Suprapubic skin (tissue), 4 donors: ENCODE results near the gene KIF20B. TPM values are rescaled to one million over a fixed set of nuclear protein-coding genes. Genes with fewer than 3 reads are reported as not detected.
"Not testable (repeated sequence)": the region's sequence is repeated elsewhere in the genome, so short reads cannot be mapped to it uniquely, and the experiment has no call there.

Source experiments
- DNase-seq, 2 donors: peaks; one replicate each; pipeline ENCODE4 v3.0.0-alpha.2; 2019; ENCODE audit warnings: low spot score in 2 of 2
- H3K27ac ChIP-seq: fragments of 200-600 bp; sonication (generic); one replicate; pipeline ENCODE4 v1.5.1; 2019
- H3K27me3 ChIP-seq: fragments of 200-600 bp; sonication (generic); one replicate; pipeline ENCODE4 v1.5.1; 2019
- H3K36me3 ChIP-seq: fragments of 200-600 bp; sonication (generic); one replicate; pipeline ENCODE4 v1.5.1; 2019
- H3K4me1 ChIP-seq: fragments of 200-600 bp; sonication (generic); one replicate; pipeline ENCODE4 v1.5.1; 2019
- H3K4me3 ChIP-seq: fragments of 200-600 bp; sonication (generic); one replicate; pipeline ENCODE4 v1.5.1; 2019; ENCODE audit warnings: mild to moderate bottlenecking
- H3K9me3 ChIP-seq: fragments of 200-600 bp; sonication (generic); one replicate; pipeline ENCODE4 v1.5.1; 2019
- EP300 ChIP-seq: sonication (generic); formaldehyde crosslinking; IDR thresholded peaks from one replicate; pipeline ENCODE4 v1.6.1; 2017; ENCODE audit warnings: antibody characterized with exemption
- POLR2A ChIP-seq, 2 donors: fragments of 450-650 bp; IDR thresholded peaks; one replicate each; pipeline ENCODE4 v1.6.1; 2017; ENCODE audit warnings: antibody characterized with exemption in 2 of 2, mild to moderate bottlenecking in 2 of 2, moderate library complexity in 2 of 2
- POLR2AphosphoS5 ChIP-seq, 3 donors: sonication (generic); formaldehyde crosslinking; IDR thresholded peaks; one replicate each; pipeline ENCODE4 v1.6.1; 2017; ENCODE audit warnings: antibody characterized with exemption in 3 of 3
- WGBS: methylation state at CpG from one replicate; pipeline ENCODE4 v1.1.5; 2018; 5-methylcytosine and 5-hydroxymethylcytosine counted together
- total RNA-seq, 4 donors: library from RNA; depleted of rRNA; stranded (reverse); fragments of >200 nt; gene quantifications; one replicate each; pipeline ENCODE4 v1.1.0, GENCODE V29; 2016
- TF ChIP-seq, protein P1 (sequence below), 2 donors: fragments of 200-600 bp in 1 of 2; fragments of 450-650 bp in 1 of 2; sonication (generic) in 1 of 2; IDR thresholded peaks; one replicate each; pipeline ENCODE4 v1.5.1; 2016 to 2019; ENCODE audit warnings: antibody characterized with exemption in 2 of 2, mild to moderate bottlenecking in 1 of 2, moderate library complexity in 1 of 2

The KIF20B gene
- total RNA-seq, 4 donors from 2014 or later: 5.1 to 7.6 (median 6.3) TPM

DNA sequence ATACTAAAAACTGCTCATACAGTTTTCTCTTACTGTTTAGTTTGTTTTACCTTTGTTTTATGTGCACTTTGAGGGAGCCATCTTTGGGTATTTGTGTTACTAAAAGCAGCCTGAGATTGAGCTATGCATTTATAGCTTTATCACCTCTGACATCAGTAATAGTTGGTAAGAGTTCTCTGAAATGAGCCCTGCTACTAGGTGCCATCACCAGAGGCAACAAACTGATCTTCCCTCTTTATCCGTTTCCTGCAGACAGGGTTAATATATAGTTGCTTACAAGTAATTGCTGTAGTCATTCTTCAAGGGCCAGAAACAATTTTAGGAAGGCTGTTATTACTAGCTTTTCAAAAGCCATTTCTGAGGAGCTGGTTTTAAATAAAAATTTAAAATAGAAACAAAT, 49.1 kb downstream of the KIF20B start:
- peaks cover 10% of the 10 kb centered on the region for H3K36me3 ChIP-seq
- 45% methylated on average over 1 of the region's 1 CpG for WGBS
- H3K27me3 ChIP-seq: no peaks in the 10 kb centered on the region
- no peaks in the 10 kb centered on the region for H3K9me3 ChIP-seq
- H3K4me3 ChIP-seq: no peak overlapping the region
- no peaks in the 10 kb centered on the region for H3K4me1 ChIP-seq
- H3K27ac ChIP-seq: no peak overlapping the region
- TF ChIP-seq, protein P1, sequence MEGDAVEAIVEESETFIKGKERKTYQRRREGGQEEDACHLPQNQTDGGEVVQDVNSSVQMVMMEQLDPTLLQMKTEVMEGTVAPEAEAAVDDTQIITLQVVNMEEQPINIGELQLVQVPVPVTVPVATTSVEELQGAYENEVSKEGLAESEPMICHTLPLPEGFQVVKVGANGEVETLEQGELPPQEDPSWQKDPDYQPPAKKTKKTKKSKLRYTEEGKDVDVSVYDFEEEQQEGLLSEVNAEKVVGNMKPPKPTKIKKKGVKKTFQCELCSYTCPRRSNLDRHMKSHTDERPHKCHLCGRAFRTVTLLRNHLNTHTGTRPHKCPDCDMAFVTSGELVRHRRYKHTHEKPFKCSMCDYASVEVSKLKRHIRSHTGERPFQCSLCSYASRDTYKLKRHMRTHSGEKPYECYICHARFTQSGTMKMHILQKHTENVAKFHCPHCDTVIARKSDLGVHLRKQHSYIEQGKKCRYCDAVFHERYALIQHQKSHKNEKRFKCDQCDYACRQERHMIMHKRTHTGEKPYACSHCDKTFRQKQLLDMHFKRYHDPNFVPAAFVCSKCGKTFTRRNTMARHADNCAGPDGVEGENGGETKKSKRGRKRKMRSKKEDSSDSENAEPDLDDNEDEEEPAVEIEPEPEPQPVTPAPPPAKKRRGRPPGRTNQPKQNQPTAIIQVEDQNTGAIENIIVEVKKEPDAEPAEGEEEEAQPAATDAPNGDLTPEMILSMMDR (IDR thresholded peaks at IDR 0.05): no peak
- TF ChIP-seq EP300 (no peak), POLR2A (IDR thresholded peaks at IDR 0.05) (no peak), POLR2AphosphoS5 (IDR thresholded peaks at IDR 0.05) (no peak)
- no peak for DNase-seq

DNA sequence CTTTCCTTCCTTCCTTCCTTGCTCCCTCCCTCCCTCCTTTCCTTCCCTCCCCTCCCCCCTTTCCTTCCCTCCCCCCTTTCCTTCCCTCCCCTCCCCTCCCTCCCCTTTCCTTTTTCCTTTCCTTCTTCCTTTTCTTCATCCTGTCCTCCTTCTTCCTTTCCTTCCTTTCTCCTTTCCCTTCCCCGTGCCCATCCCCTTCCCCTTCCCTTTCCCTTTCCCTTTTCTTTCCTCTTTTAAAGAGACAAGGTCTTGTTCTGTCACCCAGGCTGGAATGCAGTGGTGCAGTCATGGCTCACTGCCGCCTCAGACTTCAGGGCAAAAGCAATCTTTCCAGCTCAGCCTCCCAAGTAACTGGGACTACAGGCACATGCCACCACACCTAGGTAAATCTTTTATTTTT, 54.0 kb downstream of the KIF20B start:
- Histone ChIP-seq H3K4me1 (no peaks in the 10 kb centered on the region), H3K9me3 (no peaks in the 10 kb centered on the region), H3K27me3 (no peaks in the 10 kb centered on the region), H3K4me3 (no peak overlapping the region), H3K27ac (no peak overlapping the region), H3K36me3 (peaks cover 12% of the 10 kb centered on the region)
- no peak for DNase-seq
- 79% methylated on average over 2 of the region's 2 CpGs for WGBS
- no peak for TF ChIP-seq POLR2AphosphoS5 (IDR thresholded peaks at IDR 0.05)
- no peak for TF ChIP-seq EP300
- no peak for TF ChIP-seq POLR2A (IDR thresholded peaks at IDR 0.05)
- TF ChIP-seq, protein P1 (IDR thresholded peaks at IDR 0.05): no peak

DNA sequence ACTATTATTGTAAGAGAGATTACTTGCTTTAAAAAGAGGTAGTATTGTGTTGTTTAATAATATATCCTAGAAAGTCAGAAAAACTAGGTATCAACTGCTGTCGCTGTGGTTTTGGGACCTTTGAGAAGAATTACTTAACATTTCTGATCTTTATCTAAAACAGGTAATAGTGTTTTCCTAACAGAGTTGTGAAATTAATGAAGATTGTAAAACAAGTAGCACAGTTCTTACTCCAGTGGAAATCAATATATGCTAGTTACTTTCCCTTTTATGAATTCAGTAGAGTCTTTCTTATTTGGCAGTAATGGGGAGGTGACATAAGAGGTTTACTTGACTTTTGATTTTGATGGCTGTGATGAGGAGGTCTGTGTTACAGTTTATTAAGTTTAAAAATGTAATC, 58.1 kb downstream of the KIF20B start:
- Histone ChIP-seq H3K4me1 (no peaks in the 10 kb centered on the region), H3K27ac (no peak overlapping the region), H3K4me3 (no peak overlapping the region), H3K36me3 (peaks cover 28% of the 10 kb centered on the region), H3K9me3 (no peaks in the 10 kb centered on the region), H3K27me3 (no peaks in the 10 kb centered on the region)
- WGBS: 94% methylated on average over 1 of the region's 1 CpG
- TF ChIP-seq POLR2AphosphoS5 (IDR thresholded peaks at IDR 0.05) (no peak), EP300 (no peak), POLR2A (IDR thresholded peaks at IDR 0.05) (no peak)
- TF ChIP-seq, protein P1 (IDR thresholded peaks at IDR 0.05): no peak
- no peak for DNase-seq

DNA sequence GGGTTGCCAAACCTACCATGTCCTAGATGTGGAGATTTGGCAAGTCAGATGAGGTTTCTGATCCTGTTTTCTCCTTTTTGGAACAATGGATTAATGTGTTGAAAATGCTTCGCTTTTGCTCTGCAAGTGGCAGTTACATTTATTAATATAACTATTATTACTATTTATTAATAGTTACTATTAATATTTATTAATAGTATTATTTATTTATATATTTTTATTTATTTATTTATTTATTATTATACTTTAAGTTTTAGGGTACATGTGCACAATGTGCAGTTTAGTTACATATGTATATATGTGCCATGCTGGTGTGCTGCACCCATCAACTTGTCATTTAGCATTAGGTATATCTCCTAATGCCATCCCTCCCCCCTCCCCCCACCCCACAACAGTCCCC, 62.3 kb downstream of the KIF20B start:
- peaks cover 23% of the 10 kb centered on the region for H3K36me3 ChIP-seq
- 97% methylated on average over 1 of the region's 1 CpG for WGBS
- H3K27ac ChIP-seq, H3K4me3 ChIP-seq, H3K9me3 ChIP-seq, H3K4me1 ChIP-seq, H3K27me3 ChIP-seq, DNase-seq: not testable (repeated sequence)

DNA sequence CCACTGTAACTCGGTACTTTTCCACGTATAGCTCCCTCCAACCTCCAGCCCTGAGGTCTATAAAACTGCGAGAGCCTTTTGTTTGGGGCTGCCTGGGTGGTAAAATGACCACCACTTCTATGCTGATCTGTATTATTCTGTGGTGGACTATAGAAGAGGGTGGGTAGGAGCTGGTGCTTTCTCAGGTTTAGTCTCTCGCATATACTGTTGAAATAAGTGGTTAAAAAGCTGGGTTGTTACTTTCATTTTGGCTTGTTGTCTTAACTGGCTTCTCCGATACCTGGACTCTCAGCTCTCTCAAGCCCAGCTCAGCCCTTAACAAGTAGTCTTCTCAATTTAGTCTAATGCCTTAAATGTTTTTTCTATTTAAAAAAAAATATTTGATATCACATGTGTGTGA, 70.3 kb downstream of the KIF20B start:
- no peak for DNase-seq
- 96% methylated on average over 5 of the region's 5 CpGs for WGBS
- Histone ChIP-seq H3K4me1 (no peaks in the 10 kb centered on the region), H3K4me3 (no peak overlapping the region), H3K36me3 (peaks cover 10% of the 10 kb centered on the region), H3K27ac (no peak overlapping the region), H3K9me3 (peaks cover 4% of the 10 kb centered on the region), H3K27me3 (no peaks in the 10 kb centered on the region)
- no peak for TF ChIP-seq POLR2A (IDR thresholded peaks at IDR 0.05)
- TF ChIP-seq EP300: no peak
- TF ChIP-seq, protein P1 (IDR thresholded peaks at IDR 0.05): no peak

DNA sequence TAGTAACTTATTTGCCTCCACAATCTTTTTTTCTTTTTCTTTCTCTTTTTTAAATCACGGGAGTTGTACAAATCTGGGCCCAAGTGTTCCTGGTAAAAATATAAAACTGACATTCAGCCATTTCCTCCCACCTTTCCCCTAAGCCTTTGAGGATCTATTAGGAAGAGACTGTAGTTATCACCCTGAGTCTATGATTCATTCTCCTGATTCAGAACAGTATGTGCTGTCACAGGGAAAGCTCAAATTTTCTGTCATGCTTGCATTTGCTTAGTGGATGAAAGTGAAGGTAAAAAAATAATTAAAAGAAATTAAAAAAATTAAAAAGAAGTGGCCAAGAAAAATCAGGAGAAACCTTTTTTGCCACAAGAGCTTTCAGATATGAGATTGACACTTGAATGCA, 71.7 kb downstream of the KIF20B start:
- 74% methylated on average over 1 of the region's 1 CpG for WGBS
- TF ChIP-seq POLR2AphosphoS5 (IDR thresholded peaks at IDR 0.05) (no peak), EP300 (no peak), POLR2A (IDR thresholded peaks at IDR 0.05) (no peak)
- TF ChIP-seq, protein P1 (IDR thresholded peaks at IDR 0.05): no peak

More for the DNA sequence above, 71.7 kb downstream of the KIF20B start:
- no peak for DNase-seq
- Histone ChIP-seq H3K36me3 (peaks cover 10% of the 10 kb centered on the region), H3K27ac (no peak overlapping the region), H3K9me3 (peaks cover 4% of the 10 kb centered on the region), H3K4me3 (no peak overlapping the region), H3K27me3 (no peaks in the 10 kb centered on the region), H3K4me1 (no peaks in the 10 kb centered on the region)
